ENCODE measurements around the gene TXNDC17.

Gene TXNDC17

DNA sequence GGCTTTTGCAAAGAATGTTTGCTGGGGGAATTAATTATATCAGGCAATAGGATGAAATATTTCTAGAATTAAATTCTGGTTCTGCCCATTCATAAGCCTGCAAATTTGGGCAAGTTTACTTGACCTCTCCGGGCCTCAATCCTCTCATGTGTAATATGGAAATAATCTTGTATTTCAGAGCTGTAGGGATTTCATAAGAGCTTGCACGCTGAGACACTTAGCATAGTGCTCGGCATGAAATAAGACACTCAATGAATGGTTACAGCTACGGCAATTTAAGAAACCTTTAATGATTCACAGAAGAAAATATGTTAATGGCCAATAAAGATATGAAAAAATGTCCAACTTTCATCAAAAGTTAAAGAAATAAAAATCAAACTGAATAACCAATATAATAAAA is 43.9 kb upstream of the TXNDC17 start:
- no peak for DNase-seq (ENCODE audit: extremely low read depth, insufficient read length)
- H3K36me3 ChIP-seq (ENCODE audit: control insufficient read depth, insufficient read depth, low read length) = peaks cover 11% of the 10 kb centered on the region

DNA sequence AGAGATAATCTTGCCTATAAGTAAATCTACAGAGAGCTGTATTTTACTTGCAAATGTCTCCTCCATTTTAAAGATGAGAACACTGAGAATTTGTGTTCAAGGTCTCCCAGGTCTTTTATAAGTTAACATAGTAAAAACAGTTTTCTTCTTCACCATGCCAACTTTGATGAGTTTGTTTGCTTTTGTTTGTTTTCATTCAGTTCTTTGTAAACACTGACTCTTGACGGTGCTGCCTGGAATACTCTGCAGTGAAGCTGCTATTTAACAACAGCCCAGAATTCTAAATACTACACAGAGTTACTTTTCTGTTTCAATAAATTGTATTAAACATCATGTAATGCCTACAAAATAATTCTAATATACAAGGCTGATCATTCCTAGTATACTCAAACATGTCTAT is 43.1 kb upstream of the TXNDC17 start:
- no peaks in the 10 kb centered on the region for H3K27me3 ChIP-seq (replicated peaks; ENCODE audit: control insufficient read depth, insufficient read depth, low read length)
- H3K36me3 ChIP-seq (ENCODE audit: control insufficient read depth, insufficient read depth, low read length) = peaks cover 9% of the 10 kb centered on the region
- TF ChIP-seq, protein P1, sequence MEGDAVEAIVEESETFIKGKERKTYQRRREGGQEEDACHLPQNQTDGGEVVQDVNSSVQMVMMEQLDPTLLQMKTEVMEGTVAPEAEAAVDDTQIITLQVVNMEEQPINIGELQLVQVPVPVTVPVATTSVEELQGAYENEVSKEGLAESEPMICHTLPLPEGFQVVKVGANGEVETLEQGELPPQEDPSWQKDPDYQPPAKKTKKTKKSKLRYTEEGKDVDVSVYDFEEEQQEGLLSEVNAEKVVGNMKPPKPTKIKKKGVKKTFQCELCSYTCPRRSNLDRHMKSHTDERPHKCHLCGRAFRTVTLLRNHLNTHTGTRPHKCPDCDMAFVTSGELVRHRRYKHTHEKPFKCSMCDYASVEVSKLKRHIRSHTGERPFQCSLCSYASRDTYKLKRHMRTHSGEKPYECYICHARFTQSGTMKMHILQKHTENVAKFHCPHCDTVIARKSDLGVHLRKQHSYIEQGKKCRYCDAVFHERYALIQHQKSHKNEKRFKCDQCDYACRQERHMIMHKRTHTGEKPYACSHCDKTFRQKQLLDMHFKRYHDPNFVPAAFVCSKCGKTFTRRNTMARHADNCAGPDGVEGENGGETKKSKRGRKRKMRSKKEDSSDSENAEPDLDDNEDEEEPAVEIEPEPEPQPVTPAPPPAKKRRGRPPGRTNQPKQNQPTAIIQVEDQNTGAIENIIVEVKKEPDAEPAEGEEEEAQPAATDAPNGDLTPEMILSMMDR (IDR thresholded peaks at IDR 0.05; ENCODE audit: insufficient read depth, low read length, poor library complexity, severe bottlenecking) = no peak
- no peak for DNase-seq (ENCODE audit: extremely low read depth, insufficient read length)
- H3K4me3 ChIP-seq (replicated peaks; ENCODE audit: low read depth, low read length) = no peak overlapping the region

More for the DNA sequence above, 43.9 kb upstream of the TXNDC17 start:
- TF ChIP-seq, protein P1 (IDR thresholded peaks at IDR 0.05; ENCODE audit: insufficient read depth, low read length, poor library complexity, severe bottlenecking) = no peak
- H3K4me3 ChIP-seq (replicated peaks; ENCODE audit: low read depth, low read length) = no peak overlapping the region
- H3K27me3 ChIP-seq (replicated peaks; ENCODE audit: control insufficient read depth, insufficient read depth, low read length) = no peaks in the 10 kb centered on the region

DNA sequence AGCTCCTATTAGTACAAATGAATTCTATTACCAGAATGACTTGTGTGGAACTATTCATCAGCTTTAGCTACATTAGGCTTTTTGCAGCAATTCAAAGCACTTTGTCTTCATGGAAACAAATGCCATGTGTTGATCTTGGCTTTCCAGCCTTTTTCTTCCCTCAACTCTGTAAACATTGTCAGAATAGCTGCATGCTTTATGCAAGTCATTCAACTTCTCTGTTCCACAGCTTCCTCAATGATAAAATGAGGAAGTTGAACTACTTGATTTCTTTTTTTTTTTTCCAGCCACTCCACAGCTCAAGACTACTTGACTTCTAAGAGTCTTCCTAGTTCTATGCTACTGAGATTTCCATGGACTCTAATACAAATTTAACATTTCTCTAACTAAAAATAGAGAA is 41.5 kb upstream of the TXNDC17 start:
- no peak overlapping the region for H3K4me3 ChIP-seq (replicated peaks; ENCODE audit: low read depth, low read length)
- TF ChIP-seq, protein P1 (IDR thresholded peaks at IDR 0.05; ENCODE audit: insufficient read depth, low read length, poor library complexity, severe bottlenecking) = no peak
- no peaks in the 10 kb centered on the region for H3K27me3 ChIP-seq (replicated peaks; ENCODE audit: control insufficient read depth, insufficient read depth, low read length)
- no peak for DNase-seq (ENCODE audit: extremely low read depth, insufficient read length)
- peaks cover 10% of the 10 kb centered on the region for H3K36me3 ChIP-seq (ENCODE audit: control insufficient read depth, insufficient read depth, low read length)

DNA sequence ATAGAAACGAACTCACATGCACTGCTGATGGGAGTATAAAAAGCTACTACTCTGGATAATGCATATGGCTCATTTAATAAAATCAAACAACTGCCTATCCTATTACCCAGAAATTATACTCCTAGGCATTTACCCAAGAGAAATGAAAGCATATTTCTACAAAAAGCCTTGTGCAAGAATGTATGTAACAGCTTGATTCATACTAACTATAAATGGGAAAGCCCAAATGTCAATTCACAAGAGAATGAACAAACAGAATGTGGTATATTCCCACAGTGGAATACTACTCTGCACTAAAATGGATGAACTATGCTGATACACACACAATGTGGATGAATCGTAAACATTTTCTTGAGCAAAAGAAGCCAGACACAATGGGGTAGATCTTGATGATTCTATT is 38.7 kb upstream of the TXNDC17 start:
- Histone ChIP-seq H3K4me3 (replicated peaks; ENCODE audit: low read depth, low read length) (no peak overlapping the region), H3K27me3 (replicated peaks; ENCODE audit: control insufficient read depth, insufficient read depth, low read length) (no peaks in the 10 kb centered on the region), H3K36me3 (ENCODE audit: control insufficient read depth, insufficient read depth, low read length) (peaks cover 3% of the 10 kb centered on the region)
- no peak for DNase-seq (ENCODE audit: extremely low read depth, insufficient read length)
- TF ChIP-seq, protein P1 (IDR thresholded peaks at IDR 0.05; ENCODE audit: insufficient read depth, low read length, poor library complexity, severe bottlenecking) = no peak

DNA sequence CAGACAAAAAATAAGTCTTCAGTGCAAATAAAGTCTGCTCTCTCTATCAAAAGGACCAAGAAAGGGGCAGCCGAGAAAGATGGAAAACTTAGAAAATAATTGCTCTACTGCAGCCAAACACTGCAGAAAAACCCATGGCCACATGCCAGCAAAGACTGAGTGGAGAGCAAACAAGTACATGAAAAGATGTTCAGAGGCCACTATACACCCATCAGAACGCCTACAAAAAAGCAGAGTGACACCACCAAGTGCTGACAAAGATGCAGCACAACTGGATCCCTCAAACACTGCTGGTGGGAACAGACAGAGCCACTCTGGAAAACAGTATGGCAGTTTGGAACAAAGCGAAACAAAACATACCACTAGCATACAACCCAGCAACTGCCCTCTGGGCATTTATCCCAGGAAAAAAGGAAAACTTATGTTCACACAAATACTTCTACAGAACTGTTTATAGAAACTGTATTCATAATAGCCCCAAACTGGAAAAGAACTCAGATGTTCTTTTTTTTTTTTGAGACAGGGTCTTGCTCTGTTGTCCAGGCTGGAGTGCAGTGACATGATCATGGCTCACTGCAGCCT is 37.0 kb upstream of the TXNDC17 start:
- Histone ChIP-seq H3K4me3 (replicated peaks; ENCODE audit: low read depth, low read length) (no peak overlapping the region), H3K27me3 (replicated peaks; ENCODE audit: control insufficient read depth, insufficient read depth, low read length) (no peaks in the 10 kb centered on the region), H3K36me3 (ENCODE audit: control insufficient read depth, insufficient read depth, low read length) (peaks cover 8% of the 10 kb centered on the region)
- TF ChIP-seq, protein P1 (IDR thresholded peaks at IDR 0.05; ENCODE audit: insufficient read depth, low read length, poor library complexity, severe bottlenecking) = no peak
- DNase-seq (ENCODE audit: extremely low read depth, insufficient read length) = no peak

DNA sequence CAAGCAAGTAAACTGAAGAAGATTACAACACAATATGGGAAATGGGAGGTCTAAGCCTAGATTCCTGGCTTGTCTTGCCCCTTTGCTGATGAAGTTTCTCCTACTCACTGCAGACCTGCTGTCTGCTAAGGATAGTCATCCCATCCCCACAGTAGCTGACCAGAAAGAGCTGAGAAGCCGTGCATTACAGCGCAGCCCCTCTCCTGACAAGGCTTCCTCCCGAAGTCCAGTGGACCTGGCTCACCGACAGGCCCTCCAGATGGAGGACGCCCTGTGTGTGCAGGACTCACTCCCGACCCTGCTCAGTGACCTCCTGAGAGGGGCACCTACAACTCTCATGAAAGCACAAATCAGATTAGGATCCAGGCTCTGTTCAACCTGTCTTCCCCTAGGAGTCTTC is 35.7 kb upstream of the TXNDC17 start:
- no peak for DNase-seq (ENCODE audit: extremely low read depth, insufficient read length)
- TF ChIP-seq, protein P1 (IDR thresholded peaks at IDR 0.05; ENCODE audit: insufficient read depth, low read length, poor library complexity, severe bottlenecking) = no peak
- Histone ChIP-seq H3K27me3 (replicated peaks; ENCODE audit: control insufficient read depth, insufficient read depth, low read length) (no peaks in the 10 kb centered on the region), H3K4me3 (replicated peaks; ENCODE audit: low read depth, low read length) (no peak overlapping the region), H3K36me3 (ENCODE audit: control insufficient read depth, insufficient read depth, low read length) (peaks cover 11% of the 10 kb centered on the region)

All from GM06990 (cell line).